CD8-positive, alpha-beta memory T cell (primary cell): Measurements from ENCODE around the gene DPEP3. TPM values are rescaled to one million over a fixed set of nuclear protein-coding genes. Genes with fewer than 3 reads are reported as not detected.

Experiments
- CTCF ChIA-PET: fragments of 350-600 bp; sonication (Branson Sonifier 250); formaldehyde crosslinking; loops from one replicate; lab custom pipeline; 2021; ENCODE audit warnings: antibody characterized with exemption; lab: Charles Lee
- POLR2A ChIA-PET: fragments of 350-600 bp; sonication (Branson Sonifier 250); formaldehyde crosslinking; loops from one replicate; lab custom pipeline; 2021; ENCODE audit warnings: antibody characterized with exemption; lab: Charles Lee
- DNase-seq, 5 donors: peaks; one replicate each; pipeline versions ENCODE4 v3.0.0 to v3.0.0-alpha.2; 2020 to 2022; ENCODE audit warnings: mixed read lengths in 1 of 5
- H3K27ac ChIP-seq: one replicate; pipeline ENCODE4 v1.7.0; 2013; ENCODE audit warnings: low read depth, mild to moderate bottlenecking, low read length, moderate library complexity
- H3K27me3 ChIP-seq: 2 replicates; pipeline ENCODE4 v1.7.0; 2013; ENCODE audit warnings: low read length, mild to moderate bottlenecking; ENCODE audit not compliant: insufficient read depth, poor library complexity, severe bottlenecking
- H3K36me3 ChIP-seq: 2 replicates; pipeline ENCODE4 v1.7.0; 2013; ENCODE audit warnings: mild to moderate bottlenecking, low read length, moderate library complexity; ENCODE audit not compliant: insufficient read depth
- H3K4me1 ChIP-seq: 2 replicates; pipeline ENCODE4 v1.7.0; 2013; ENCODE audit warnings: mild to moderate bottlenecking, low read length, moderate library complexity; ENCODE audit not compliant: insufficient read depth
- H3K4me3 ChIP-seq: 2 replicates; pipeline ENCODE4 v1.7.0; 2013; ENCODE audit warnings: mild to moderate bottlenecking, low read length
- H3K9me3 ChIP-seq: 2 replicates; pipeline ENCODE4 v1.7.0; 2013; ENCODE audit warnings: mild to moderate bottlenecking, low read length
- H3K27ac Mint-ChIP-seq, 8 donors: one replicate each; pipeline ENCODE4 v1.8.0; 2020 to 2021; ENCODE audit warnings: mixed read lengths in 8 of 8, mild to moderate bottlenecking in 6 of 8, inconsistent platforms in 3 of 8, moderate library complexity in 3 of 8
- H3K27me3 Mint-ChIP-seq, 2 donors: one replicate each; pipeline ENCODE4 v1.8.0; 2020 to 2021; ENCODE audit warnings: mixed read lengths in 2 of 2, mild to moderate bottlenecking in 1 of 2, moderate library complexity in 1 of 2
- H3K36me3 Mint-ChIP-seq, 3 donors: one replicate each; pipeline ENCODE4 v1.8.0; 2020 to 2021; ENCODE audit warnings: mixed read lengths in 3 of 3, inconsistent platforms in 1 of 3, mild to moderate bottlenecking in 1 of 3
- H3K4me1 Mint-ChIP-seq, 3 donors: one replicate each; pipeline ENCODE4 v1.8.0; 2020 to 2021; ENCODE audit warnings: mixed read lengths in 3 of 3, inconsistent platforms in 1 of 3, mild to moderate bottlenecking in 1 of 3
- H3K4me3 Mint-ChIP-seq, 7 donors: one replicate each; pipeline ENCODE4 v1.8.0; 2020 to 2021; ENCODE audit warnings: mixed read lengths in 7 of 7, mild to moderate bottlenecking in 6 of 7, moderate library complexity in 4 of 7, inconsistent platforms in 2 of 7
- H3K9me3 Mint-ChIP-seq, 5 donors: one replicate each; pipeline ENCODE4 v1.8.0; 2020 to 2022; ENCODE audit warnings: mixed read lengths in 5 of 5, mild to moderate bottlenecking in 3 of 5, moderate library complexity in 2 of 5, inconsistent platforms in 1 of 5
- polyA plus RNA-seq: library from polyadenylated mRNA; unstranded; fragments of 300-500 nt; fragmentation: Illumina TruSeq; gene quantifications from one replicate; pipeline ENCODE4 v1.2.3, GENCODE V29; 2021
- total RNA-seq, 2 experiments: library from RNA; stranded (reverse); gene quantifications; one replicate each; pipeline ENCODE4 v1.2.3, GENCODE V29; 2021

The DPEP3 gene
- total and polyA plus RNA-seq, 3 experiments from 2014 or later: 0.10 to 0.18 (median 0.18) TPM

GRCh38 chr16:67936124-67936879 lies 44.0 kb downstream of the DPEP3 start, which contains the start of gene PSMB10:
Gene PSMB10 (minus strand): TSS chr16:67936850. CDS start chr16:67936749, 101 bp downstream.
- Mint-ChIP-seq H3K4me3 (peak within 1 kb of the TSS; percentile 100), H3K27me3 (peaks cover 0 to 3% of the 10 kb centered on the region in 2 donors), H3K4me1 (peaks cover 35 to 55% (median 36%) of the 10 kb centered on the region in 3 donors), H3K36me3 (peaks cover 0 to 50% (median 4%) of the 10 kb centered on the region in 3 donors), H3K9me3 (no peaks in the 10 kb centered on the region), H3K27ac (peak within 1 kb of the TSS; percentile 96 to 99 (median 98))
- peaks cover 19% of the 10 kb centered on the region for H3K36me3 ChIP-seq
- peak within 1 kb of the TSS; percentile 87 for H3K27ac ChIP-seq
- no peaks in the 10 kb centered on the region for H3K9me3 ChIP-seq
- H3K4me3 ChIP-seq: peak within 1 kb of the TSS; percentile 97
- H3K27me3 ChIP-seq: no peaks in the 10 kb centered on the region
- DNase-seq: peak in 3 of 5 donors; percentile 16 to 65 (median 18)
- CTCF ChIA-PET: interaction anchor here (0.9 to 3.1 kb wide), 13 partner anchors 13 to 416 kb away, joined by 3 to 8 read pairs (median 4); partner anchors contain the start of genes DDX28, DUS2 and EDC4
- H3K4me1 ChIP-seq: peaks cover 43% of the 10 kb centered on the region
- POLR2A ChIA-PET: interaction anchor here (0.5 to 3.1 kb wide), 17 partner anchors 30 to 901 kb away, joined by 3 to 18 read pairs (median 4); partner anchors contain the start of genes DDX28, DPEP2, DUS2 and EDC4

DNA sequence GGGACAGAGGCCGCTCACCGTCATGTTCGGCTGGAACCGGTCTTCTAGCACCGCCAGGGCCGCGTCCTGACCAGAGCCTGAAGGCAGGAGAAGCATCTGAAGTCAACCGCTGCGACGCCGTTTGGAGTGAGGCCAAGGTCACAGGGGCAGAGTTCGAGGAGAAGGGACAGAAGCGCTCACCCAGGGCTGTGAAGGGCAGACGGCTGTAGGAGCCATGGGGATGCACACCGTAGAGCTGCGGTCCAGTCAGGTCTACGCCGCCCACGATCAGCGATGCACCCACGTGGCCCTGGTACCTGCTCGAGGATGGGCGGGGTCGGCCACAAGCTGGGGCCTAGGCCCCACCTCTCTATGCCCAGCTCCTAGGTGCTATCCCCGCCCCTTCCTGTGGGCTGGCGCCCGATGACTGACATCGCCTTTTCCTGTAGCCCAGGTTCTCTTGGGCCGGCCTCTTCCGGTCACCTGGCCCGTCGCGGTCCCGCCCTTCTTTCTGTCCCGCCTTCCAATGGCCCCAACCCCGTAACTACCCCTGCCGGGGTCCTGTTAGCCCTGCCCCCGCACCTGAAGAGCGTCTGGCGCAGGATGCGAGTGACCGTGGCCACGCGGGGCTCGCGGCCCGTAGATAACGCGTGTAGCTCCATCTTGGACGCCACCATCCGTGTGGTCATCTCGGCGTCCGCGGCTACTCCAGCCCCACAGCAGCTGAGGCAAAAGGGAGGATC lies 44.7 kb downstream of the DPEP3 start:
- H3K4me1 ChIP-seq: peaks cover 39% of the 10 kb centered on the region
- H3K27ac Mint-ChIP-seq: peak overlapping the region; percentile 96 to 99 (median 98)
- H3K27me3 Mint-ChIP-seq: peaks cover 0 to 3% of the 10 kb centered on the region in 2 donors
- H3K27ac ChIP-seq: peak overlapping the region; percentile 87
- peaks cover 19% of the 10 kb centered on the region for H3K36me3 ChIP-seq
- peak overlapping the region; percentile 97 for H3K4me3 ChIP-seq
- no peaks in the 10 kb centered on the region for H3K27me3 ChIP-seq
- H3K9me3 ChIP-seq: no peaks in the 10 kb centered on the region
- peak; percentile 90 to 97 (median 95) for DNase-seq
- H3K9me3 Mint-ChIP-seq: no peaks in the 10 kb centered on the region
- POLR2A ChIA-PET: interaction anchor here (0.5 to 3.1 kb wide), 17 partner anchors 31 to 900 kb away, joined by 3 to 18 read pairs (median 4); partner anchors contain the start of genes DDX28, DPEP2, DUS2 and GFOD2
- peak overlapping the region; percentile 100 for H3K4me3 Mint-ChIP-seq
- H3K36me3 Mint-ChIP-seq: peaks cover 0 to 54% (median 4%) of the 10 kb centered on the region in 3 donors
- CTCF ChIA-PET: interaction anchor here (0.9 to 3.1 kb wide), 12 partner anchors 13 to 415 kb away, joined by 3 to 8 read pairs (median 4); partner anchors contain the start of genes DDX28, DUS2 and EDC4
- peaks cover 34 to 54% (median 34%) of the 10 kb centered on the region in 3 donors for H3K4me1 Mint-ChIP-seq

DNA sequence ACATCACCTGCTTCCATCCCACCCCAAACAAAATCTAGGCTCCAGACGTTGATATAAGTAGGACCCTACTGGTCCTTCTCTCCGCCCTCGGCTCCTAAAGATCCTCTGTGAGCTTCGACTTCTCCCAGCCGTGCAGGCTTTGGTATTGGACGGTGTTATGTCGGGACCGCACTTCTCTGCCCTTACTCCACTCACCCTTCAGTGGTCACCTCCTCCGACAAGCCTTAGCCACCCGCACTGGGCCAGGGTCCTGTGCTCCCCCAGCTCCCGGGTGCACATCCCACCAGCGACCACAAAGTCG lies 45.2 kb downstream of the DPEP3 start:
- peak overlapping the region; percentile 96 to 99 (median 98) for H3K27ac Mint-ChIP-seq
- Histone ChIP-seq H3K9me3 (no peaks in the 10 kb centered on the region), H3K27me3 (no peaks in the 10 kb centered on the region), H3K36me3 (peaks cover 25% of the 10 kb centered on the region), H3K4me3 (peak overlapping the region; percentile 97), H3K27ac (peak overlapping the region; percentile 87), H3K4me1 (peaks cover 34% of the 10 kb centered on the region)
- no peaks in the 10 kb centered on the region for H3K9me3 Mint-ChIP-seq
- H3K27me3 Mint-ChIP-seq: peaks cover 0 to 3% of the 10 kb centered on the region in 2 donors
- CTCF ChIA-PET: interaction anchor here (0.9 to 3.1 kb wide), 10 partner anchors 12 to 414 kb away, joined by 3 to 8 read pairs (median 4); partner anchors contain the start of genes DDX28, DUS2 and EDC4
- POLR2A ChIA-PET: interaction anchor here (0.7 to 3.1 kb wide), 13 partner anchors 32 to 372 kb away, joined by 3 to 18 read pairs (median 6); partner anchors contain the start of genes DDX28, DPEP2, DUS2 and GFOD2
- peaks cover 0 to 59% (median 4%) of the 10 kb centered on the region in 3 donors for H3K36me3 Mint-ChIP-seq
- H3K4me3 Mint-ChIP-seq: peak overlapping the region; percentile 100
- DNase-seq: no peak
- H3K4me1 Mint-ChIP-seq: peaks cover 28 to 49% (median 29%) of the 10 kb centered on the region in 3 donors

DNA sequence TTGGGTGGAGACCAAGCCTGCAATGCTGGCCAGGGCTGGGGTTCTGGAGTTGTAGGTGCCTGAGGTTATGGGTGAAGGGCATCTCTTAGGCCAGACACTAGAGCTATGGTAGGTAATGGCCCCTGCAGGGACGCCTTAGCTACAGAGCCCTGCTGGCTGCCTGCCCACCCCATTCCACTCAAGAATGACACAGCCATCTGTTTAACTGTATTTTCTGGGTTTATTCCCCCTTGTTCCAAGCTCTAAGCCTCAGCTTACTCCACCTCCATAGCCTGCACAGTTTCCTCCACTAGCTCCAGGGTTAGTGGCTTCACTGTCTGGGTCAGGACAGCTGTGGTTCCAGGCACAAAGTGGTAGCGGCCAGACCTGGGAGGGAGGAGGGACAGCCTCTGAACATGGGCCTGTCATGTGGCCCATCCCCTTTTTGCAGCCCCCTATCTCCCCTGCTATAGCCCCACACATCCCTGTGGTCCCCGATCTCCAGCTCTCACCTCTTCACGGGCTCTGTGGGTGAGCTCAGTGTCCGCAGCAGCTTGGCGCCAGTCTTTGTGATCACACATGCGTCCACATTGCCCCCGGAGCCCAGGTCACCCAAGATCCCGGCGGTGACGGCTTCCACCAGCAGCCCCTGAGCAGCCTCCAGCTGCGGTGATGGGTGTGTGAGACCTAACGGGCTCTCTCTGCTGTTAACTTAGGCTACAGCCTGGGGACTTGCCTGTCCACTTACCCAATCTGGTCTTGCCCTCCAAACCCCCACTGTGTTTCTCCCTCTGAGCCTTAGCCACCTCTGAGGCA lies 45.8 kb downstream of the DPEP3 start:
- H3K36me3 ChIP-seq: peaks cover 30% of the 10 kb centered on the region

DNA sequence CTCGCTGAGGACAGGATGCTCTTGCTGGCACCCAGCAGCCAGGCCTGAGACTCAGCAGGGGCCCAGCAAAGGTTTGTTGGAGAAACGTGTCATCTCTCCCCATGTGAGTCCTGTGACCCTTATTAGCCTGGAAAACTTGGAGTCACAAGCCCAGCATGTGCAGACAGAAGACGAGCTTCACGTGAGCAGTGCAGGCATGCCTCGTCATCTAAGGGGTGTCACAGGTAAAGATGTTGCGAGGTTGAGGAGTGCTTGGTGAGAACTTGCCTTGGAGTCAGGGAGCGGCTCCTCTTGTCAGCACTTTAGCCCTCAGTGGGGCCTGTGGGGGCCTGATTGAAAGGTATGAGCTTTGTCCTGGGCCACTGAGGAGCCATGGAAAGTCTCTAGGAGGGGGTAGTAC lies 46.5 kb downstream of the DPEP3 start:
- CTCF ChIA-PET: interaction anchor here (0.6 to 2.4 kb wide), 3 partner anchors 117 to 707 kb away, joined by 3 to 7 read pairs (median 5); partner anchors contain the start of gene TMEM208
- Histone ChIP-seq H3K36me3 (peaks cover 32% of the 10 kb centered on the region), H3K9me3 (no peaks in the 10 kb centered on the region), H3K4me3 (no peak overlapping the region), H3K27ac (no peak overlapping the region), H3K4me1 (peaks cover 25% of the 10 kb centered on the region), H3K27me3 (no peaks in the 10 kb centered on the region)
- peak overlapping the region in 6 of 8 donors; percentile 35 to 98 (median 82) for H3K27ac Mint-ChIP-seq
- no peak for DNase-seq
- H3K4me3 Mint-ChIP-seq: peak overlapping the region in 1 of 7 donors; percentile 68
- POLR2A ChIA-PET: interaction anchor here (0.8 kb wide), 1 partner anchor 43 kb away, joined by 3 read pairs; no protein-coding TSS in a partner anchor
- H3K4me1 Mint-ChIP-seq: peaks cover 25 to 39% (median 25%) of the 10 kb centered on the region in 3 donors
- H3K9me3 Mint-ChIP-seq: no peaks in the 10 kb centered on the region
- H3K27me3 Mint-ChIP-seq: peaks cover 0 to 3% of the 10 kb centered on the region in 2 donors
- peaks cover 0 to 65% (median 4%) of the 10 kb centered on the region in 3 donors for H3K36me3 Mint-ChIP-seq

More for the DNA sequence above, 45.8 kb downstream of the DPEP3 start:
- peak overlapping the region; percentile 87 for H3K27ac ChIP-seq
- no peaks in the 10 kb centered on the region for H3K27me3 ChIP-seq
- POLR2A ChIA-PET: interaction anchor here (0.8 to 3.1 kb wide), 4 partner anchors 32 to 150 kb away, joined by 3 to 18 read pairs (median 8); partner anchors contain the start of gene NFATC3
- H3K27me3 Mint-ChIP-seq: peaks cover 0 to 3% of the 10 kb centered on the region in 2 donors
- H3K9me3 Mint-ChIP-seq: no peaks in the 10 kb centered on the region
- H3K4me3 Mint-ChIP-seq: peak overlapping the region in 6 of 7 donors; percentile 43 to 100 (median 100)
- peaks cover 25 to 44% (median 25%) of the 10 kb centered on the region in 3 donors for H3K4me1 Mint-ChIP-seq
- H3K36me3 Mint-ChIP-seq: peaks cover 0 to 64% (median 4%) of the 10 kb centered on the region in 3 donors
- CTCF ChIA-PET: interaction anchor here (0.6 to 3.1 kb wide), 6 partner anchors 51 to 708 kb away, joined by 3 to 8 read pairs (median 4); partner anchors contain the start of genes DDX28, DUS2 and TMEM208
- peak overlapping the region; percentile 96 to 99 (median 98) for H3K27ac Mint-ChIP-seq
- H3K4me1 ChIP-seq: peaks cover 29% of the 10 kb centered on the region
- H3K4me3 ChIP-seq: peak overlapping the region; percentile 97
- H3K9me3 ChIP-seq: no peaks in the 10 kb centered on the region
- no peak for DNase-seq

GRCh38 chr16:67932462-67932840 lies 47.8 kb downstream of the DPEP3 start:
- Histone ChIP-seq H3K4me1 (peaks cover 23% of the 10 kb centered on the region), H3K4me3 (no peak overlapping the region), H3K27me3 (no peaks in the 10 kb centered on the region), H3K9me3 (no peaks in the 10 kb centered on the region), H3K36me3 (peaks cover 32% of the 10 kb centered on the region), H3K27ac (no peak overlapping the region)
- Mint-ChIP-seq H3K4me3 (no peak overlapping the region), H3K27me3 (peaks cover 0 to 3% of the 10 kb centered on the region in 2 donors), H3K4me1 (peaks cover 24 to 46% (median 27%) of the 10 kb centered on the region in 3 donors), H3K9me3 (no peaks in the 10 kb centered on the region), H3K36me3 (peaks cover 0 to 75% (median 4%) of the 10 kb centered on the region in 3 donors), H3K27ac (peak overlapping the region in 2 of 8 donors; percentile 60 to 80)
- ChIA-PET CTCF (interaction anchor here (1.0 to 3.3 kb wide), 4 partner anchors 10 to 412 kb away, joined by 3 to 17 read pairs (median 8); no protein-coding TSS in a partner anchor), POLR2A (no interaction called here)
- DNase-seq: no peak
